IPS-NIHi11 (cell line): ENCODE results near the gene EBF4.
"Not testable (repeated sequence)": the region's sequence is repeated elsewhere in the genome, so short reads cannot be mapped to it uniquely, and the experiment has no call there.

Source experiments
- DNase-seq: peaks from one replicate; pipeline ENCODE4 v3.0.0; 2012; ENCODE audit warnings: mixed read lengths, low spot score

The EBF4 gene

DNA sequence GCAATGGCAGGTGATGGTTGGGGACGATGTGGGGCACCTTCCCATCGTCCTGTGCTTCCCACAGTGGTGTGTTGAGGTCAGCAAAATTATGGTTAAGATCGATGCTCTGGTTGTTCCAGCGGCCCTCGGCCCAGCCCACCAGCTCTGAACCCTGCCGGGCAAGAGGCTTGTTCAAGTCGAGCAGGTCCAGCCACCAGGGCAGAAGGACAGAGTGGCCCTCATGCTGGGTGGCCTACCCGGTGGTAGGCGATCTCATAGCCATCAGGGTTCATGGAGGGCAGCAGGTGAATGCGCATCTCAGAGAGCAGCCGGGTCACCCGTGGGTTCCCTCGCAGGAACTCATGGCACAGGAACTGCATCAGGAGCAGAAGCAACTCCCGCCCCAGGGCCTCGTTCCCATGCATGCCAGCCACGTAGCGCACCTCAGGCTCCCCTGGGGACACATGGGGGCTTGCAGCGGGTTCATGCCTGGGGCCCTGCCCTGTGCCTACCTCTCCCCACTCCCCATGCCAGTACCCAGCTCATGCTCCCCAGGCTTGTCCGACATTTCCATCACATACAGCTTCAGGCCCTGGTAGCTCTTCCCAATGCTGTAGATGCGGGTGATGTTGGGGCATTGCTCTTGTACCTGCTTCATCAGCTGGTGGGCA lies 103.6 kb downstream of the EBF4 start:
- no peak for DNase-seq

DNA sequence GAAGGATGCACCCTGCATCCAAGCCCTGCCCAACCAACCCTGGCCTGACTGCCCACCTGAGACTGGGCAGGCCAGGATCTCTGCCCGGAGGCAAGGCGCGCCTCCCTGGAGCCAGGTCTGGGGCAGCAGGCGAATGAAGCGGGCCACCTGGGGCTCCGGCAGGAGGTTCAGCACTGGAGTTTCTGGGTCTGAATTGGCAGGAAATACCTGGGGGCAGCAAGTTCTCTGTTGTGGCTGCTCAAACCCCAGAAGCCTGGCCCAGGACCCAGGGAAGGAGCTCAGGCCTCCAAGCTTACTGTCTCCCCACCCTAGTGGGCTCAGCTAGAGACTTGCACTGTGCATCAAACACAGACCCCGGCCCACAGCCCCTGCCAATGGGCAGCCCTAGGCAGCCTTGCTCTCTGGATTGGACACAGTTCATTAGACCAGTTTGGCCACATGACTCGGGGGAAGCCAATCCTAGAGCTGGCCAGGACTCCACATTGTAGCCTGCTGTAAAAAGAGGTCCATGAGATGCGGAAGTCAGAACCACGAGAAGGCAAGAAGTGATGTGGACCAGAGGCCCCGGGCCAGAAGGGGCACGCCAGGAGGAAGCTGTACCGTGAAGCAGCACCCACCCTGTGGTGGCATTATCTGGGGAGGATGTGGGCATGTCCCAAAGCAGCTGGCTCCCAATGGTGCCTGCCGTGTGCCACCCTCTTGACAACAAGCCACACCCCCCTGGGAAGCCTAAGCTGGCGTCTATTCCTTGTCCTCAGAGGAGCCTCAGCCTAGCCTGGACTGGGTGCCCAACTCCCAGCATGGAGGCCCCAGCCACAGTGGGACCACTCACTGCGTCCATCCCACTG lies 104.8 kb downstream of the EBF4 start:
- DNase-seq = no peak

DNA sequence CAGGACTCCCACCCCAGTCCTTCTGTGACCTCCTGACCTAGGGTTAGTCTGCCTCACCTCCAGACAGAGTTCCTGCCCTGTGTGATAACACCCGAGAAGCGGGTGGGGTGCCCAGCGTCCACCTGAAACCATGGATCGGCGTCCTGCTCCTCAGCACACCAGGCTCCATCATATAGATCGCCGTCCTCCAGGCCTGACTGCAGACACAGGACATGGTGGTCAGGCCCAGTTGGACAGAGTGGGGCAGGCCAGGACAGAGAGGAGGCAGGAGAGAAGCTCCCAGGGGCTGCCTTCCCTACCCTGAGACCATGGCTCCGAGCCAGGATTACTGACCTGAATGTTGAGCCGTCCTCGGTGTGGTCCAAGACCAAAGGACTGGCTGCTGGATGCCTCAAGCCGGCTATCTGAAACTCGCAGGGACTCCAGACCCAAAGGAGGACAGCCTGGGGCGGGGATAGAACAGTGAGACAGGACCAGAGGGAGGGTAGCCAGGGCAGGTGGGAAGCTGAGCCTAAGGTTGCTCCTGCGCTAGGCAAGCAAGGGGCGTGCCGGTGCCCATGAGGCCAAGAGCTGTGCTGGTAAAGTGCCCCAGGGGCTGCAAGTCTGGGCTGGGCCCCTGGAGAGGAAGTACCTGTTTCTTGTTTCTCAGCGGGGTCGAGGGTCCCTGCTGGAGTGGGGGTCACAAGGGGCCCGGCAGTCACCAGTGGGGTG lies 105.7 kb downstream of the EBF4 start:
- no peak for DNase-seq

DNA sequence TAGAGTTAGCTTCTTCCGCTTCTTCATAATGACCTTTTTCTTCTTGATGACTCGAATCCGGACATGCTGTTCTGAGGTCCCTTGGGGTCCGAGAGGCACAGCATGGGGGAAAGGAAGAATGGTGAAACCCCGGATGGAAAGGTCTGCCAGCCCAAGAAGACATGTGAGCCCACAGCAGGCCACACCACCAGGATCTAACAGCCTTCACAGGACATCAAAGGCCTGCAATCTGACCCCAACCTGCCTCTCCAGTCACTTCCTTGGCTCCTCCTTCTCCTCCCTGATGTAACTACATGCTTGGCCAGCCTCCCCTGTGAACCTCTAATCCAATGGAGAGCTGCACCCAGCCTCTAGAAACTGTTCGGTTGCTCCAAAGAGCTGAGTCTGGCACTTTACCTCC lies 106.2 kb downstream of the EBF4 start:
- DNase-seq = peak; percentile 84

DNA sequence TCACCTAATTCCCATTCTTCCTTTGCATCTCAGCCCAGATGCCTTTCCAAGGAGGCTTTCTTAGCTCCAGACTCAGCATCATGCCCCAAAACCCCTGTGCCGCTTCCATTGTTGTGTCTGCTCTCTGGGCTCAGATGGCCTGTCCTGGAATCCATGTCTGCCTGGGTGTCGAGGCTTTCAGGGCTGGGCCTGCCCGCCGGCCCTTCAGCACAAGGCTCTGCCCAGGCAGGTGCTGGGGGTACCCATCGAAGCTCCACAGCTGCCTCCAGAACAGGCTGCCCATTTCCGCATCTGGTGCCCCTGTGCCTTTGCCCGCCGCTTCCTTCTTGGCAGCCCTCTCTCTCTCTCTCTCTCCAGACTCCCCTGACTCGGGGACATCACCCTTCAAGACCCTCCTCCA lies 106.7 kb downstream of the EBF4 start:
- DNase-seq = no peak

DNA sequence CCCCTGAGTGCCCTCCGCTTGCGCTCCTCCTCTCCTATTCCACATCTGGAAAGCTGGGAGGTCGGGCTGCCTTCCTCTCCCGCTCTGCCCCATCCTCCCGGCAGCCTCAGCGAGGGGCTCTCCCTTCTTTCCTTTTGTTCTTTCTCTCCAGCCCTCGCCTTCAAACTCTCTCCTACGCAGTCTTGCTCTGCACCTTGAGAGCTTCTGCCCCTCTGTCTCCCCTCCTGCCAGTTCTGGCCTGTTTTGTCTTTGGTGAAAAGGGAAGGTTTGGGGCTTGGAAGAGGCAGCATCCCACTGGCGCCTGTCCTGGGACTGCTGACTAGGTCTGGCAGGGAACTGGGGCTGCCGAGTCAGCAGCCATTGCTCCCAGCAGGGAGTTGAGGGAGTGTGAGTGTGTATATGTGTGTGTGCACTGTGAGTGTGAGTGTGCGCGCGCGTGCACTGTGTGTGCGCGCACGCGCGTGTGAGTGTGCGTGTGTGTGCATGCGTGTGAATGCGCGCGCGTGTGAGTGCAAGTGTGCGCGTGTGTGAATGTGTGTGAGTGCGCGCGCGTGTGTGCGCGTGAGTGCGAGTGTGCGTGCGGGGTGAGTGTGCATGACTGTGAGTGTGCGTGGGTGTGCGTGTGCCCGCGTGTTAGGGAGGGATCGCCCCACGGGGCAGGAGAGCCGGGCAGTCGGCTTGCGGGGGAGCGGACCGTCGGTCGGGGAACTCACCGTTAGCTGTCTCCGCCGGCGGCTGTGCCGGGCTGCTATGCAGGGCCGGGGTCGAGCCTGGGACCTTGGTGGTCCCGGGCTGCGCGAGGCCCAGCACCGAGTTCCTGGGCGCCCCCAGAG lies 107.3 kb downstream of the EBF4 start:
- DNase-seq = peak; percentile 60

DNA sequence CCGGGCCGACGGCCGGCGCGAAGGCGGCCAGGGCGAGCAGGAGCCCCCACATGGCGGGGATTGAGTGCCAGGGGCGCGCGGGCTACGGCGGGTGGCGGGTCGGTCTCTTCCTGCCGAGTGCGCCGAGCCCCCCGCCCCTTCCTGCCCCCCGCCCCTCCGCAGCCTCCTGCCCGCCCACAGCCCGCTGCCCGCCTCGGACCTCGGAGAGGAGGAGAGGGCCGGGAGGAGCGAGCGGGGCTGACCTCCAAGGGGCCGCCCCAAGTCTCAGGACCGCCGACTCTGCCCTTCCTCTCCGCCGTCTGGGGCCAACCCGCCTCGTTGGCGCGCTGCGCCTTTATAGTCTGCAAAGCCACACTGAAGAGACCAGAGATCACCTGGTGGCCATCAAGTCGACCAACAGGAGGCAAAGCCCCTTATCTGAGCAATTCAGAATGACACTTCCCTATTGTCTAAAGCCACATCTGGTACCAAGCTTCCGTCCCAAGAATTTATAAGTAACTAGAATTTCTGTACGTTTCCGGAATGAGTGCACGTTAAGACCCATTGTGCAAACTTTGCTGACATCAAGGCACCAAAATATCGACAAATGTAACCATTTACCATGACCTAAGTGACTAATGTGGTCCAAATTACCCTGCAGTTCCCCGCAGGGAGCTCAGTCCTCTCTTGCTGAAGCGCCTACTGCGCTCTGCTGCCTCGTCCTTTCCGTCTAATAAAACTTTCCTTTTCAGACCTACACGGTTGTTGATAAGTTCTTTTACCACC lies 108.1 kb downstream of the EBF4 start, which contains the start of gene CPXM1:
Gene CPXM1, minus strand, starts transcription at position 107 of the 765 bp plus-strand sequence. Its CDS starts 55 bp downstream, at position 52.
- DNase-seq = peak; percentile 90

DNA sequence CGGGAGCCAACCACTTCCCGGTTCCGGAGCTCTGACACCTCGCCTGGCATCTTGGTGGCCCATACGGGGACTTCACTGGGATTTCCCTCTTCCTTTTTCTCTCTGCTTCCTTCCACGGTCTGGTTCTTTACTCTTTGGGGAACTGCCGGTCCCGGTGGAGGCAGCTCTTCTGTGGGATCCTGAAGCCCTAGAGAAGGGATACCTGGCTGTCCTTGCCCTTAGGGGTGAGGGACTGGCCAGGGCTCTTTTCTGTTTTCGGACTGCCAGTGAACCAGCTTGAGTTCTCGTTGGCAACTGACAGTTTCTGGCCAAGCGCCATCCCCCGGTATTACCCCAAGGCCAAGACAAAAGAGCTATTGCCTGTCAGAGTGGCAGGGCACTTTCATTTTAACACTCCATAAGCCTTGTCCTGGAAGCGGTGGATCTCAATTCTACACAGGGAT lies 108.7 kb downstream of the EBF4 start:
- no peak for DNase-seq

DNA sequence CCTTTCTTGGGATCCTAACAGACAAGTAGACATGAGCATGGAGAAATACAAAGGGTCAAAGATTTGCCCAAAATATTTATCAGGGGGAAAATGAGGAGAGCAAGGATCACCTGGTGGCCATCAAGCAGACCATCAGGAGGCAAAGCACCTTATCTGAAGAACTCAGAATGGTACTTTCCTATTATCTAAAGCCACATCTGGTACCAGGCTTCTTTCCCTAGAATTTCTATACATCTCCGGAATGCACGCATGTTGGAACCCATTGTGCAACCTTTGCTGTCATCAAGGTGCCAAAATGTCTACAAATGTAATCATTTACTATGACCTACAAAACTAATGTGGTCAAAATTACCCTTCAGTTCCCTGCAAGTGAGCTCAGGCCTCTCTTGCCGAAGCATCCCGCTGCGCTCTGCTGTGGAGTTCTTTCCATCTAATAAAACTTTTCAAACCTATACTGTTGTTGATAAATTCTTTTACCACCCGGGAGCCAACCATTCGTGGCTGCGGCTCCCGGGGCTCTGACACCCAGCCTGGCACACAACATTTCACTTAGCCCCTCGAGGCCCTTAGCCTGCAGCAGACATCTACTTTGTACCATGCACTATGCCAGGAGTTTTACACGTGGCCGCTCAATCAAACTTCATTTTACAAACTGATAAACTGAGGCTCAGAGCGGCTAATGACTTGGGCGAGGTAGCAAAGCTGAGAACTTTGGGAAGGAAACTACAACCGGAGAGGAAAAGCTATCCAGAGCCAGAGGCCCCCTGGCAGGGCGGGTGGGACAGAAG lies 111.7 kb downstream of the EBF4 start:
- DNase-seq = no peak

DNA sequence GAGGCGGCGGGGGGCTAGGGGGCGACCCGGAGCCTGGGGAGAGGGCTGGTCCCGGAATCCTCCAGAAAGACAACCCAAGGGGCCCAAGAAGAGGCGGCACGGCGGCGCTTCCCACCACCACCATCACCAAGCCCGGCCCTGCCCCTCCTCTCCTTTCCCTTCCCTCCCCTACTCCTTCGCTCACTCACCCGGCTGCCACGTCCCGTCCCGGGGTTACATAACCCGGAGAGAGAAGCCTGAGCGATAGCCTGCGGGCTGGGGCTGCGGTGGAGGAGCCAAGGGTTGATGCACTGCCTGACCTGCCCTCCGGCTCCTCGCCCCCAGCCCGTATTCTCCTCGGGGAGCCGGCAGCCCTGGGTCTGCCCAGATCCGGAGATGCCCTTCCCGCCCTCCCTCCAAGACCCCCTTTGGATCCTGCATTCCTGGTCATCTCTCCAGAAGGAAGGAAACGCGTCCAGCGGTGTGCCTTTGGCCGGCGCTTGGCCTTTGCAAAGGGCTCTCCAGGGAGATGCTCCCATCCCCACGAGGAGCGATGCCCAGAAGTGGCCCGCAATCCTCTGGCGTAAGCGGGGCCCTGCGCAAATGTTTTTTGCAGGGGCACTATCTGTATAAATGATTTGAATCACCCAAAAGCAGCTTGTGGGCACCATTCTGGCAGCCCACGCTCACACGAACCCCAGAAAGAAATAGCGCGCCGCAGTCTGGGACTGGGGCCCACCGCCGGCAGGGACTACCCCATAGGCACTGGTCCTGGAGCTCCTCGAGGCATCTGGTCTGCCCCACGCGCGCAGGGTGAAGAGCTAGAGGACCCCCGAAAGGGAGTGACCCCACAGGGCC lies 112.5 kb downstream of the EBF4 start:
- peak; percentile 52 for DNase-seq

DNA sequence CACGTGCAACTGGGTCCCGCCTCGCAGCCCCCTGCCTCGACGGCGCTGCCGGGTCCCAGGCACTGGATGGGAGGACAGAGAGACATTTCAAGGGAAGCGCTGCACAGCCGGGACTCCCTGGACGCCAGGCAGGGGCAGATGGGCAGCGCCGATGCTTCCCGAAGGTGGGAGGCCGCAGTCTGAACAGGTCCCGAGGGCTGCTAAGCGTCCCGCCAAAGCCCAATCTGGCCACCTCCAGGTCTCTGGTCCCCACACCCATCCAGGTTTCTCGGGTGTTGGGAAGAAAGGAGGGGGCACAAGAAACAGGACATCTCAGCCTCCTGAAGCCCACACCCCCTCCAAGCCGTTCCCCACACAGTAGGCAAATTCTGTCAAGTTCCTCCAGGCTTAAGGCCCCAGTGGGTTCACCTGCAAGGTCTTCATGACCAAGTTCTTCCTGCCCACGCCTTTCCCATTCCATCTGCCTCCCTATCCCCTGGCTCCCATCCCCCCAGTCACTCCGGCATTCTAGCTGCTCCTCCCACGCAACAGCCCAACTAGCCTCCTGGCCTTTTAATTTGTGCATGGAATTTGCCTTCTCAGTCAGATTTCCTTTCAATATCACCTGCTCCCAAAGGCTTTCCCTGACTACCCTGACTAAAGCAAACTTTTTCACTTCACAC lies 113.2 kb downstream of the EBF4 start:
- DNase-seq = peak; percentile 43

DNA sequence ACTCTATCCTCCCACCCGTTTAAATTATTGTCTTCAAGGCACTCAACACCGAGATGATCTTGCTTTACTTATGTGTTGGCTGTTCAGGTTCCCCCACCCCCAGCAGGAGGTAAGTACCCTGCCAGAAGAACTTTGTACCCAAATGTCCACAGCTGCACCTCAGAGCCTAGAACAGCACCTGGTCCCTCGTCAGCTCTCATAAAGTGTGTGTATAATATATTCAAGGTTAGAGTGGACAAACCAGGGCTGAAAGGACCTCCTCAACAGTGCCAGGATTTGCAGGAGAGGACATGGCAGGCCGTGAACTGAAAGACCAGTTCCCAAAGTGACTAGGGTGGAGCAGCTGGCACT lies 113.7 kb downstream of the EBF4 start:
- DNase-seq = no peak

DNA sequence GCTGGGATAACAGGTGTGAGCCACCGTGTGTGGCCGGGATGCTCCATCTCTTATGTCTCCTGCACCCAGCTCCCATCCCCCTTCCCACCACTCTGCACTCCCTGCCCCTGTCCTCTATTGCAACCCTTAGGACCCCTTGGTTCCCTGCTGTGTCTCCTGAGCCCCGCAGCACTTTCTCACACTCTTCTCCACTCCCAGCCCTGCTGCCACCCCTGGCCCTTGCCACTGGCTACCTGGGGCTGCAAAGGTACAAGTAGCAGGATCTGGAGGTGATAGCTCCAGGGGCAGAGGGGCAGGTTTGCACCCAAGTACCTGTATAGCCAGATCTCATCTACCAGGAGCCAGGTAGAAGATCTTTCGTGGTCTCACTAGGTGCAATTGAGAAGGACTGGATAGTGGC lies 114.4 kb downstream of the EBF4 start:
- DNase-seq = no peak

DNA sequence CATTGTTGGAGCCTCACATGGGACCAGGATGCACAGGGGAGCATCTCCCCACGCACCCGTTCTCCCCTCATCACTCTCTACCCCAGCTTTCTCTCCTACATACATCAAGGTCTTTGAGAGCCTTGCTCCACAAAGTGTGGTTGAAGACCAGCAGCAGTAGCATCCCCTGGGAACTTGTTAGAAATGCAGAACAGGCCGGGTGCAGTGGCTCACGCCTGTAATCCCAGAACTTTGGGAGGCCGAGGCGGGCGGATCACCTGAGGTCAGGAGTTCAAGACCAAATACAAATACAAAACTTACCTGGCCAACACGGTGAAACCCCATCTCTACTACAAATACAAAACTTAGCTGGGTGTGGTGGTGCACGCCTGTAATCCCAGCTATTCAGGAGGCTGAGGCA lies 115.3 kb downstream of the EBF4 start:
- DNase-seq = not testable (repeated sequence)

DNA sequence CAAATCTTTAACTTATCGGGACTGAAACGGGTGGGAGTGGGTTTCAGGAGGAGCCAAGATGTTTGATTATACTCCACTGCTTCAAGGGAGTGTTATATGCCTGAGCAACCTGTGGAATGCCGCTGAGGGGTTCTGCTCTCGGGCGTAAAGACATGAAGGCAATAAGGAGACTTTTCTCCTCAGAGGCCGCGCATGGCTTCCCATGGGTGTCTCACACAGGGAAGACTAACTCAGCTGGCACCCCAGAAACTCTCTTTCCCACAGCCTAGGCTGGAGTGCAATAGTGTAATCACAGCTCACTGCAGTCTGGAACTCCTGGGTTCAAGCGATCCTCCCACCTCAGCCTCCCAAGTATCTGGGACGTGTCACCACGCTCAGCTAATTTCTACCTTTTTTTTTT lies 117.1 kb downstream of the EBF4 start:
- no peak for DNase-seq
